GM19023 (cell line): ENCODE results near the gene TMEM240.
"Not testable (repeated sequence)": the region's sequence is repeated elsewhere in the genome, so short reads cannot be mapped to it uniquely, and the experiment has no call there.

Experiments used
- ATAC-seq: cut with Tn5 transposase; IDR thresholded peaks from one replicate; pipeline ENCODE4 v1.9.1; 2021; ENCODE audit warnings: mild to moderate bottlenecking, moderate library complexity; ENCODE audit not compliant: unreplicated experiment

Gene TMEM240

GRCh38 chr1:1527092-1527816, 13.2 kb downstream of the TMEM240 start:
- ATAC-seq, result no peak

- ATAC-seq, result not testable (repeated sequence)
Observed at GRCh38 chr1:1526476-1526875, 13.9 kb downstream of the TMEM240 start.

- not testable (repeated sequence) for ATAC-seq
Observed at GRCh38 chr1:1524750-1525383, 15.6 kb downstream of the TMEM240 start.

GRCh38 chr1:1523651-1524050, 16.8 kb downstream of the TMEM240 start:
- ATAC-seq, result not testable (repeated sequence)

DNA sequence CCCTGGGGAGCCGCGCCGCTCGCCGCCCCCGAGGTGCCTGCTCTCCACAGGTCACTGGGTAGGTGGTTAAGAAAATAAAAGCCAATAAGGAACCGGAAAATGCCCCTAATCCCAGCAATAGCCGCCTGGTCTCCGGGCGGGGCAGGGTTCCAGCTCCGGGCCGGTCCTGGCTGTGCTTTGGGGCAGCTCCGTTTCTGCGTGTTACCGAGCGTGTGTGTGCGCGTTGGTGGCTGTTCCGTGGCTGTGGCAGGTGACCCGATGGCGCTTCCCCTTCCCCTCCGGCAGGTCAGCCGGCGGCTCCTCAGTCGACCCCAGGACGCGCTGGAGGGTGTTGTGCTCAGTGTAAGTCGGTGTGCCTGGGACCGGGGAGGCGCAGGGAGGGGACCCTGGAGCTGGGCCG, 17.2 kb downstream of the TMEM240 start:
- ATAC-seq, result not testable (repeated sequence)

- not testable (repeated sequence) for ATAC-seq
Observed at GRCh38 chr1:1522536-1522935, 17.9 kb downstream of the TMEM240 start.

DNA sequence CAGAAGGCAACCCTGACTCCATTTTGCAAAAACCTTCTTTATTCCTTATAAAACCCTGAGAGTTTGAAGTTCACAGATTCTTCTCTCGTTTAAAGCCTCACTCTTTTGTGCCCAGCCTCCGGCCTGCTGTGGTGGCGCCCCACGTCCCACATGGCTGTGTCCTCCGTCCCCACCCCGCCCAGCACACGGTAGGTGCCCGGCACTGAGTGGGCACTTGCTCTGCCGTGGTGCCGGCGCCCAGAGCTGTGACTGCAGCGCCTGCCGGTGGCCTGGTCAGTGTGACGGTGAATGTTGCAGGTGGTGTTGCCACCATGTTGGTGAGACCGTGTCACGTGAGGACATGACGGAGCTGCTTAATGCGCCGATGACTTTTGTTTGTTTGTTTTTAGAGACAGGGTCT, 19.1 kb downstream of the TMEM240 start:
- no peak for ATAC-seq

DNA sequence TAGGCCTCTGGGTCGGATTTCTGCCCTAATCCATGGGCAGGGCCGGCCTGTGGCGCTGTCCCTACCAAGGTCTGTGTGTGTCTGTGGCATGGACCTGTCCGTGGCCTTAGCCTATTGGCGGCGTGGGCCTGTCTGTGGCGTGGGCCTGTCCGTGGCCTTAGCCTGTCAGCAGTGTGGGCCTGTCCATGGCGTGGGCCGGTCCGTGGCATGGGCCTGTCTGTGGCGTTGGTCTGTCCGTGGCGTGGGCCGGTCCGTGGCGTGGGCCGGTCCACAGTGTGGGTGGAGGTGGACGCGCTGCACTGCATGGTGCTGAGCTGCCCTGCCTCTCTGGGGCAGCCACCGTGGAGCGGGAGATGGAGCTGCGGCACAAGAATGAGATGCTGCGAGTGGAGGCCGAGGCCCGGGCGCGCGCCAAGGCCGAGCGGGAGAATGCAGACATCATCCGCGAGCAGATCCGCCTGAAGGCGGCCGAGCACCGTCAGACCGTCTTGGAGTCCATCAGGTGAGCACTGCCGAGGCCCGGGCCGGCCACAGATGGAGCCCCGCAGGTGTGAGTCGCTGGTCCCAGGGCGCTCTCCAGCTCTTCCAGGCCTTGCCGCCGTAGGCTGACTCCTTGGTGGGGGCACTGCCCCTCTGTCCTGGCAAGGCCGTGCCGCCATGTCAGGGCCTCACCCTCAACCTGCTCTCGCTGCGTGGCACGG, 20.5 kb downstream of the TMEM240 start:
- ATAC-seq, result not testable (repeated sequence)

GRCh38 chr1:1518621-1519007, 21.8 kb downstream of the TMEM240 start:
- not testable (repeated sequence) for ATAC-seq

- no peak for ATAC-seq
Observed at GRCh38 chr1:1517973-1518620, 22.3 kb downstream of the TMEM240 start.

- ATAC-seq, result not testable (repeated sequence)
Observed at GRCh38 chr1:1516923-1517322, 23.5 kb downstream of the TMEM240 start.

- ATAC-seq, result not testable (repeated sequence)
Observed at GRCh38 chr1:1514376-1514775, 26.0 kb downstream of the TMEM240 start.

GRCh38 chr1:1513675-1514074, 26.7 kb downstream of the TMEM240 start:
- not testable (repeated sequence) for ATAC-seq

GRCh38 chr1:1512425-1512824, 28.0 kb downstream of the TMEM240 start:
- not testable (repeated sequence) for ATAC-seq

DNA sequence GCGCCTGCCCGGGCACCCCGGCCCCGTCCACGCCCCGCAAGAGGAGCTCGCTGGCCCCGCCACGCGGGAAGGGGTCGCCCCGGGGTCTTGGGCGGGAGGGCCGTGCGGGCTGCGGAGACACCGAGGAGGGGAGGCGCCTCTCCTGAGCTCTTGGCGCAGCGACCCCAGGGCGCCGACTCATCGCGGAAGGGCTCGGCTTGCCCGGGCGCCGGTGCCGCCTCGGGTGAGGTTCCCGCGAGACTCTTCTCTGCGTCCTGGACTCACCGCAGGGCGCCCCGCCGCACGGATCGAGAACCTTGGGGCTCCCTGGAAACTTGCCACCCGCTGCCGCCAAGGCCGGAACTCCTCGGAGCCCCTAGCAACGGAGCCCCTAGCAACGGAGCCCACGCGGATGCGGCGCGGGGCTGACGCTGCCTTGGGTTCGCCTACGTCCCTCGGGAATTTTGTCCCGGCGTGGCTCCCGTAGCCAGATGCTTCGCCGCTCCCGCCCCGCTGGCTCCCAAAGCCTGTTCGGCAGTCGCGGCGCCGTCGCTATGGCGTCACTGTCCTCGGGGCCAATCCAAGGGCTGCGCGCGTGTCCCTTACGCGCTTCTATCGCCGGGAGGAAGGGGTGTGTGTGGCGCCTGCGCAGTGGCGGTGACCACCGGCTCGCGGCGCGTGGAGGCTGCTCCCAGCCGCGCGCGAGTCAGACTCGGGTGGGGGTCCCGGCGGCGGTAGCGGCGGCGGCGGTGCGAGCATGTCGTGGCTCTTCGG, 28.7 kb downstream of the TMEM240 start, which contains the start of gene ATAD3A:
Gene ATAD3A (plus strand): TSS at position 630 of the 753 bp plus-strand sequence. CDS start 107 bp downstream, at position 737.
- peak; percentile 80 for ATAC-seq

DNA sequence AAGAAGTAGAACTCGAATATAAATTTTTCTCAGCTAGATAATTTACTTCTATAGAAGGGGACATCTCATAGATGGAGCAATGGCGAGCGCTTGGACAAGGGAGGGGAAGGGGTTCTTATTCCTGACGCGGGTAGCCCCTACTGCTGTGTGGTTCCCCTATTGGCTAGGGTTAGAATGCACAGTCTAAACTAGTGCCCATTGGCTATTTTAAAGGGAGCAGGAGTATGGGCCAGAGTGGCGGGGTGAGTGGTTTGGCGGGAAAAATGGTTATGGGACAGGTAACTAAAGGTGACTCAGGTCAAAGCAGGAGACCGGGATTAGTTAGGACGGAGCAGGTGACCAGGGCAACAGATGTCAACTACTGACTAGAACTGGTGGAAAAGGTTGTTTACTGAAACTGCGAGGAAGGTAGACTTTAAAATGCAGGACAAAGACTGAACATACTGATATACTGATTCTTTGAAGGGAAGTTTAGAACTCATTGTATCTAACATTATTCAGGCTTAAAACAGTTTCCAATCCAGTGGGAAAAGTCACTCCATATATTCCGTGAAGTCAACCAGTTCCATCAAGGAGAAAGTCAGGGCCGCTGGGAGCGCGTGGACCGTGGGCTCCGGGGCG, 29.4 kb downstream of the TMEM240 start:
- ATAC-seq, result no peak

DNA sequence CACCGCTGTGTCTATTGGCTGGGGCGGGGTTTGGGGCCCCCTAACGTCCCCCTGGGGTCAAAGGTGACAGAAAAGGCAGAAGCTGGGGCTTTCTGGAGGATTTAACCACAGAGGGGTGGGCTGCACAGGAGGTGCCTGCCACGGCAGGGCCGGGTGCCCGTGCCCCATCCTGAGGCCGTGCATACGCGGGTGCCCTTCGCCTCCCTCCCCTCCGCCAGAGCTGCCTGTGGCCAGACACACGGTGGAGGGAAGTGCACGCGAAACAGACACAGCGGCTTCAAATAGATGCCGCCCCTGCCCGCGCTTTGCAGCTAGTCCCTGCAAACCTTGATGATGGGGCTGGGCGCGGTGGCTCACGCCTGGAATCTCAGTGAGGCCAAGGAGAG, 31.0 kb downstream of the TMEM240 start:
- ATAC-seq, result not testable (repeated sequence)

- not testable (repeated sequence) for ATAC-seq
Observed at GRCh38 chr1:1508775-1509464, 31.5 kb downstream of the TMEM240 start.

- no peak for ATAC-seq
Observed at GRCh38 chr1:1507305-1507704, 33.1 kb downstream of the TMEM240 start.
